K562 (cell line): ENCODE data around the gene CDC42SE2. TPM values are rescaled to one million over a fixed set of nuclear protein-coding genes. Genes with fewer than 3 reads are reported as not detected.
A peak's percentile ranks its signal among the peaks of the same experiment; 100 is the strongest.

ENCODE experiments used
- ATAC-seq: fragments of 200-7000 bp; cut with Tn5 transposase; 3 replicates; pipeline ENCODE4 v1.9.1; 2020; ENCODE audit warnings: moderate library complexity
- BruUV-seq: library from RNA; stranded (reverse); fragments of 400-500 nt; replicated peaks from 2 replicates; lab custom pipeline; 2021; lab: Mats Ljungman, UMichigan
- CTCF ChIA-PET: fragments of 300-600 bp; formaldehyde crosslinking; extraction: SDS; loops from one replicate; lab custom pipeline; 2021; ENCODE audit warnings: low intra/inter-chr PET ratio; lab: Yijun Ruan, JAX
- POLR2A ChIA-PET: fragments of 300-600, 350-650 bp; sonication (Branson Sonifier 250); formaldehyde crosslinking; extraction: SDS; loops from one replicate; lab custom pipeline; 2021; ENCODE audit warnings: antibody characterized with exemption, inconsistent platforms; lab: Yijun Ruan, JAX
- DNase-seq, 4 experiments: peaks; one replicate each; pipeline versions ENCODE4 v3.0.0 to v3.0.0-alpha.2; 2011 to 2018; ENCODE audit warnings: low spot score in 3 of 4, mixed read lengths in 3 of 4; ENCODE audit errors: extremely low read depth in 1 of 4
- FAIRE-seq: peaks from 2 replicates; lab custom pipeline; 2011; peaks lifted over from hg19 to GRCh38; lab: Jason Lieb, UNC
- H2AFZ ChIP-seq: 2 replicates; pipeline ENCODE4 v1.6.0; 2011; ENCODE audit warnings: low read depth, low read length, control low read depth, inconsistent platforms
- H3K27ac ChIP-seq: fragments of 200-600 bp; 3 replicates; pipeline ENCODE4 v1.8.0; 2011; ENCODE audit warnings: low read depth, mild to moderate bottlenecking, control low read depth, inconsistent platforms, low read length, moderate library complexity, mixed read lengths; ENCODE audit errors: extremely low read depth
- H3K27me3 ChIP-seq, 2 experiments: fragments of 300-600 bp in 1 of 2; 2 replicates in 1 of 2; 3 replicates in 1 of 2; pipeline versions ENCODE4 v1.6.0 to v1.8.0; 2011; ENCODE audit warnings: inconsistent platforms in 2 of 2, low read length in 2 of 2, mild to moderate bottlenecking in 1 of 2, mixed read lengths in 1 of 2, moderate library complexity in 1 of 2; ENCODE audit not compliant: control insufficient read depth in 2 of 2, insufficient read depth in 2 of 2
- H3K36me3 ChIP-seq: fragments of 300-600 bp; 3 replicates; pipeline ENCODE4 v1.8.0; 2011; ENCODE audit warnings: mild to moderate bottlenecking, low read length, inconsistent platforms; ENCODE audit not compliant: control insufficient read depth, insufficient read depth
- H3K4me1 ChIP-seq, 2 experiments: fragments of 200-600 bp in 1 of 2; replicated peaks in 1 of 2; 2 replicates in 1 of 2; 3 replicates in 1 of 2; pipeline versions ENCODE4 v1.5.1 to v1.8.0; 2011; ENCODE audit warnings: inconsistent platforms in 2 of 2, low read length in 2 of 2, mild to moderate bottlenecking in 1 of 2, mixed read lengths in 1 of 2, moderate library complexity in 1 of 2; ENCODE audit not compliant: control insufficient read depth in 2 of 2, insufficient read depth in 2 of 2
- H3K4me2 ChIP-seq: 2 replicates; pipeline ENCODE4 v1.6.1; 2011; ENCODE audit warnings: low read length, control low read depth, inconsistent platforms, mixed read lengths; ENCODE audit not compliant: insufficient read depth
- H3K4me3 ChIP-seq: fragments of 200-600 bp; sonication (generic), shearing (Covaris generic); 2 replicates; pipeline ENCODE4 v1.5.1; 2016; ENCODE audit warnings: control low read depth, inconsistent platforms
- H3K79me2 ChIP-seq: fragments of 200-600 bp; 3 replicates; pipeline ENCODE4 v1.8.0; 2011; ENCODE audit warnings: low read length, inconsistent platforms; ENCODE audit not compliant: control insufficient read depth, insufficient read depth
- H3K9ac ChIP-seq, 2 experiments: 2 replicates each; pipeline versions ENCODE4 v1.6.0 to v1.6.1; 2011; ENCODE audit warnings: low read depth in 2 of 2, low read length in 2 of 2, control low read depth in 1 of 2, inconsistent platforms in 1 of 2, mild to moderate bottlenecking in 1 of 2, mixed read lengths in 1 of 2; ENCODE audit not compliant: insufficient read depth in 1 of 2
- H3K9me1 ChIP-seq: one replicate; pipeline ENCODE4 v1.6.0; 2011; ENCODE audit warnings: inconsistent platforms, mild to moderate bottlenecking, low read length, moderate library complexity; ENCODE audit not compliant: control insufficient read depth, insufficient read depth
- H3K9me3 ChIP-seq: replicated peaks from 2 replicates; pipeline ENCODE4 v1.5.1; 2011; ENCODE audit warnings: low read depth, low read length, inconsistent platforms; ENCODE audit not compliant: control insufficient read depth, insufficient read depth
- H4K20me1 ChIP-seq: replicated peaks from 2 replicates; pipeline ENCODE4 v1.6.1; 2011; ENCODE audit warnings: low read length, inconsistent platforms, mixed read lengths; ENCODE audit not compliant: control insufficient read depth, insufficient read depth
- ATF3 ChIP-seq, 2 experiments: fragments of 450-650 bp in 1 of 2; sonication (generic) in 1 of 2; formaldehyde crosslinking in 1 of 2; IDR thresholded peaks in 1 of 2; conservative IDR thresholded peaks in 1 of 2; 2 replicates each; pipeline versions ENCODE4 v1.6.1 to v1.8.1; 2016 to 2023; ENCODE audit warnings: mild to moderate bottlenecking in 2 of 2, moderate library complexity in 2 of 2, inconsistent platforms in 1 of 2, missing genetic modification reagents in 1 of 2
- KAT8 ChIP-seq: fragments of 450-650 bp; IDR thresholded peaks from 2 replicates; pipeline ENCODE4 v1.6.1; 2016; ENCODE audit warnings: low read depth, mild to moderate bottlenecking
- KDM5B ChIP-seq: fragments of 200-600 bp; sonication (generic); IDR thresholded peaks from 2 replicates; pipeline ENCODE4 v1.6.1; 2012; ENCODE audit warnings: low read depth, mild to moderate bottlenecking, moderate library complexity, low read length, control low read depth, inconsistent platforms; ENCODE audit not compliant: insufficient replicate concordance
- MEIS2 ChIP-seq: fragments of 450-650 bp; IDR thresholded peaks from 2 replicates; pipeline ENCODE4 v1.6.1; 2014; ENCODE audit warnings: mild to moderate bottlenecking; ENCODE audit not compliant: partially characterized antibody
- ZBTB1 ChIP-seq: sonication (generic); formaldehyde crosslinking; IDR thresholded peaks from 2 replicates; pipeline ENCODE4 v1.8.1; 2023; ENCODE audit warnings: missing genetic modification reagents, low read depth, mild to moderate bottlenecking, borderline replicate concordance
- ZFP30 ChIP-seq: fragments of 250-450 bp; sonication (Bioruptor Pico); IDR thresholded peaks from 2 replicates; pipeline ENCODE4 v1.8.0; 2022; ENCODE audit warnings: moderate library complexity, mild to moderate bottlenecking, inconsistent platforms, borderline replicate concordance
- ZNF436 ChIP-seq: fragments of 250-450, 450-650 bp; sonication (Bioruptor Pico); formaldehyde crosslinking; IDR thresholded peaks from 2 replicates; pipeline ENCODE4 v1.7.0; 2020; ENCODE audit warnings: mild to moderate bottlenecking
- WGBS: fragments of 100-300 bp; shearing (Covaris generic); methylation state at CpG from one replicate; pipeline ENCODE4 v1.1.6; 2016; ENCODE audit warnings: low coverage, mixed read lengths; ENCODE audit not compliant: insufficient coverage; ENCODE audit errors: missing lambda C conversion rate; 5-methylcytosine and 5-hydroxymethylcytosine counted together
- in situ Hi-C: fragments of 300-500 bp; cut with MboI; formaldehyde crosslinking; loops from 4 replicates; pipeline ENCODE4 v1.15.0; 2018; ENCODE audit warnings: inconsistent platforms, mixed read lengths
- intact Hi-C: fragments of 100-400 bp; cut with micrococcal nuclease; formaldehyde crosslinking; loops from 2 replicates; pipeline ENCODE4 v1.14.2; 2022
- polyA plus RNA-seq, 8 experiments: library from polyadenylated mRNA; depleted of rRNA in 4 of 8; stranded (reverse) in 5 of 8; unstranded in 3 of 8; fragments of >200 nt; fragmentation: Nextera tagmentation in 2 of 8; fragmentation: Illumina TruSeq in 1 of 8; extraction: Ambion mirVana in 2 of 8; extraction: Trizol in 1 of 8; gene quantifications; 2 replicates each; pipeline versions ENCODE4 v1.2.1 to v1.2.3, GENCODE V29; 2011 to 2014; ENCODE audit warnings: inconsistent platforms in 1 of 8, missing spikeins in 1 of 8
- total RNA-seq, 7 experiments: library from RNA; depleted of rRNA in 6 of 7; stranded (reverse); fragments of >200 nt in 6 of 7; fragmentation: Illumina TruSeq in 2 of 7; extraction: Trizol in 2 of 7; gene quantifications; 2 replicates each; pipeline versions ENCODE4 v1.2.1 to v1.2.3, GENCODE V29; 2011 to 2021; ENCODE audit warnings: low replicate concordance in 1 of 7

The CDC42SE2 gene
- total and polyA plus RNA-seq, 9 of the 15 experiments (the other 6 are each of a cell fraction or from before 2014, with no cell fraction given): 24.8 to 44.3 (median 32.7) TPM

DNA sequence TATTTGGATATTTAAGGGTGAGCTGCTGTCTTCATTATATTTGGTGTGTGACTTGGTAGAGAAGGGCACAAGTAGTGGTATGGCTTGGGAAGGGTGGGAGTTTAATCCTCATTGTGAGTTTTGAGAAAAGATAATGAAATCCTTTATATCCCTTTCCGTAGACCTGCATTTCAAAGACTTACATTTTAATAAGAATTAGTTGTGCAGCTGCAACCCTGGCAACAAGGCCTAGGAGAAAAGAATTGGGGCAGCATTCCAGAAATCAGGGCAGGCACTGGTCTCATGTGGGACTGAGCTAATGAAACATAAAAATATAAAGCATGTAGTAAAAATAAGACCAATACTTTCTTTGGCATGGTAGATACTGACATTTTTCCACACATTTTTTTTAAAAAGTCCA lies 60.5 kb downstream of the CDC42SE2 start:
- ATAC-seq (no peak), FAIRE-seq (no peak)

GRCh38 chr5:131328536-131329285 lies 64.9 kb downstream of the CDC42SE2 start:
- H3K79me2 ChIP-seq: peaks cover 72% of the 10 kb centered on the region
- CTCF ChIA-PET: no interaction called here
- 87% methylated on average over 3 of the region's 3 CpGs for WGBS

More for the DNA sequence above, 60.5 kb downstream of the CDC42SE2 start:
- Histone ChIP-seq H3K27me3 (no peaks in the 10 kb centered on the region), H4K20me1 (no peaks in the 10 kb centered on the region), H3K9ac (no peak overlapping the region), H3K27ac (no peak overlapping the region), H3K79me2 (peaks cover 63% of the 10 kb centered on the region), H3K4me3 (no peak overlapping the region), H3K9me3 (no peaks in the 10 kb centered on the region), H2AFZ (no peak overlapping the region), H3K36me3 (peaks cover under 1% of the 10 kb centered on the region; the same call in 1 of the 3 replicates), H3K4me2 (no peak overlapping the region), H3K4me1 (no peaks in the 10 kb centered on the region), H3K9me1 (no peaks in the 10 kb centered on the region)
- POLR2A ChIA-PET: interaction anchor here (0.7 to 3.4 kb wide), 3 partner anchors 11 to 665 kb away, joined by 3 to 14 read pairs (median 5); no protein-coding TSS in a partner anchor
- CTCF ChIA-PET: no interaction called here
- in situ Hi-C loops: no loop called here
- 92% methylated on average over 1 of the region's 1 CpG for WGBS
- TF ChIP-seq ZNF436 (CRISPR knock-in tag) (no peak), KDM5B (no peak), ZFP30 (CRISPR knock-in tag) (no peak), KAT8 (no peak)
- BruUV-seq: no TSS peak
- no peak for DNase-seq
- intact Hi-C loops: no loop called here

More at GRCh38 chr5:131328536-131329285, 64.9 kb downstream of the CDC42SE2 start:
- POLR2A ChIA-PET: interaction anchor here (0.6 to 1.6 kb wide), 2 partner anchors 16 to 141 kb away, joined by 3 to 9 read pairs; no protein-coding TSS in a partner anchor
- ATAC-seq: no peak
- TF ChIP-seq MEIS2 (no peak), ATF3 (IDR thresholded peaks at IDR 0.05) (peak; percentile 24; the same call in 1 of the 2 replicates), ATF3 (CRISPR knock-in tag; conservative IDR thresholded peaks at IDR 0.05) (no peak), ZBTB1 (CRISPR knock-in tag) (no peak)
- TF ChIP-seq, all 486 proteins: peak for 1
- H3K9ac ChIP-seq: no peak overlapping the region
- H3K27me3 ChIP-seq: no peaks in the 10 kb centered on the region
- no peaks in the 10 kb centered on the region; the same call in 2 of the 3 replicates for H3K36me3 ChIP-seq
- H3K9me3 ChIP-seq: no peaks in the 10 kb centered on the region
- FAIRE-seq: no peak
- in situ Hi-C loops (no loop called here), intact Hi-C loops (no loop called here)
- H3K4me2 ChIP-seq: no peak overlapping the region
- no peak overlapping the region for H3K4me3 ChIP-seq
- no TSS peak for BruUV-seq
- DNase-seq: no peak
- H2AFZ ChIP-seq: no peak overlapping the region
- H4K20me1 ChIP-seq: no peaks in the 10 kb centered on the region
- H3K4me1 ChIP-seq: no peaks in the 10 kb centered on the region
- no peak overlapping the region for H3K27ac ChIP-seq
- no peaks in the 10 kb centered on the region for H3K9me1 ChIP-seq
